ENCODE data around the gene COQ8B.

Gene COQ8B

GRCh38 chr19:40755791-40756190 is 39.1 kb upstream of the COQ8B start:
- Histone ChIP-seq H3K27me3 (no peaks in the 10 kb centered on the region), H3K36me3 (peaks cover 55 to 87% (median 82%) of the 10 kb centered on the region in 11 experiments), H3K4me2 (peak overlapping the region; percentile 54 to 94 (median 87)), H3K4me3 (0 out of 20 replicates have a peak overlapping the region, but pooled peaks of 2 of the 10 experiments have one; percentile 48 to 53), H3K4me1 (peaks cover 47 to 56% (median 51%) of the 10 kb centered on the region in 10 experiments), H3K9ac (peak overlapping the region in 7 of 11 experiments; percentile 3 to 56 (median 30); a peak in 8 of 22 replicates), H4K20me1 (peaks cover 63 to 92% (median 84%) of the 10 kb centered on the region in 11 experiments; a peak in 21 of 22 replicates), H3K9me3 (replicated peaks in 1 of 11) (no peaks in the 10 kb centered on the region), H3K27ac (peak overlapping the region in 3 of 11 experiments; percentile 28 to 58 (median 53); a peak in 3 of 22 replicates)
- TF ChIP-seq Cebpa-rat (IDR thresholded peaks at IDR 0.05): no peak

GRCh38 chr19:40755248-40755624 is 38.5 kb upstream of the COQ8B start:
- peaks cover 47 to 56% (median 51%) of the 10 kb centered on the region in 10 experiments for H3K4me1 ChIP-seq
- peak overlapping the region in 6 of 11 experiments; percentile 4 to 58 (median 44); a peak in 5 of 22 replicates for H3K27ac ChIP-seq
- peaks cover 49 to 82% (median 76%) of the 10 kb centered on the region in 11 experiments for H3K36me3 ChIP-seq
- peak overlapping the region in 5 of 10 experiments; percentile 30 to 53 (median 48); a peak in 6 of 20 replicates for H3K4me3 ChIP-seq
- H3K9me3 ChIP-seq (replicated peaks in 1 of 11): no peaks in the 10 kb centered on the region
- H3K27me3 ChIP-seq: no peaks in the 10 kb centered on the region
- no peak for TF ChIP-seq Cebpa-rat (IDR thresholded peaks at IDR 0.05)
- H3K9ac ChIP-seq: peak overlapping the region in 9 of 11 experiments; percentile 3 to 67 (median 46); a peak in 9 of 22 replicates
- peak overlapping the region; percentile 54 to 94 (median 87) for H3K4me2 ChIP-seq
- peaks cover 58 to 86% (median 79%) of the 10 kb centered on the region in 11 experiments; a peak in 21 of 22 replicates for H4K20me1 ChIP-seq

- Histone ChIP-seq H3K9ac (peak overlapping the region; percentile 41 to 67 (median 58)), H4K20me1 (peaks cover 53 to 81% (median 74%) of the 10 kb centered on the region in 11 experiments; a peak in 21 of 22 replicates), H3K4me2 (peak overlapping the region; percentile 54 to 94 (median 87)), H3K4me3 (peak overlapping the region in 9 of 10 experiments; percentile 14 to 87 (median 44); a peak in 15 of 20 replicates), H3K4me1 (peaks cover 51 to 60% (median 55%) of the 10 kb centered on the region in 10 experiments), H3K27ac (peak overlapping the region; percentile 3 to 58 (median 41); a peak in 16 of 22 replicates), H3K27me3 (no peaks in the 10 kb centered on the region), H3K9me3 (replicated peaks in 1 of 11) (no peaks in the 10 kb centered on the region), H3K36me3 (peaks cover 44 to 77% (median 71%) of the 10 kb centered on the region in 11 experiments)
- TF ChIP-seq Cebpa-rat (IDR thresholded peaks at IDR 0.05): peak in 1 of 11 experiments; percentile 44; a peak in 1 of 22 replicates
Observed at GRCh38 chr19:40754611-40755247, 38.0 kb upstream of the COQ8B start.

GRCh38 chr19:40752257-40752781 is 35.6 kb upstream of the COQ8B start:
- Histone ChIP-seq H3K27me3 (no peaks in the 10 kb centered on the region), H3K4me1 (peaks cover 66 to 82% (median 72%) of the 10 kb centered on the region in 10 experiments), H3K27ac (peak overlapping the region; percentile 90 to 98 (median 97)), H3K9me3 (replicated peaks in 1 of 11) (no peaks in the 10 kb centered on the region), H3K9ac (peak overlapping the region; percentile 89 to 98 (median 96)), H4K20me1 (peaks cover 34 to 57% (median 50%) of the 10 kb centered on the region in 11 experiments; a peak in 21 of 22 replicates), H3K4me2 (peak overlapping the region; percentile 76 to 94 (median 89)), H3K36me3 (peaks cover 22 to 53% (median 47%) of the 10 kb centered on the region in 11 experiments), H3K4me3 (peak overlapping the region; percentile 65 to 87 (median 80))
- TF ChIP-seq Cebpa-rat (IDR thresholded peaks at IDR 0.05): no peak

GRCh38 chr19:40750874-40751537 is 34.3 kb upstream of the COQ8B start, which contains the start of gene SNRPA:
TSS of gene SNRPA (plus strand) at chr19:40751203. CDS start at chr19:40751409, 206 bp downstream.
- no peaks in the 10 kb centered on the region for H3K27me3 ChIP-seq
- peak within 1 kb of the TSS; percentile 65 to 87 (median 80) for H3K4me3 ChIP-seq
- TF ChIP-seq Cebpa-rat (IDR thresholded peaks at IDR 0.05): no peak
- peak within 1 kb of the TSS; percentile 89 to 98 (median 96) for H3K9ac ChIP-seq
- peaks cover 9 to 39% (median 35%) of the 10 kb centered on the region in 11 experiments; a peak in 21 of 22 replicates for H3K36me3 ChIP-seq
- peaks cover 56 to 69% (median 62%) of the 10 kb centered on the region in 10 experiments for H3K4me1 ChIP-seq
- peak within 1 kb of the TSS; percentile 91 to 98 (median 94) for H3K4me2 ChIP-seq
- peaks cover 21 to 44% (median 36%) of the 10 kb centered on the region in 11 experiments; a peak in 21 of 22 replicates for H4K20me1 ChIP-seq
- no peaks in the 10 kb centered on the region for H3K9me3 ChIP-seq (replicated peaks in 1 of 11)
- H3K27ac ChIP-seq: peak within 1 kb of the TSS; percentile 90 to 98 (median 97)

- TF ChIP-seq Cebpa-rat (IDR thresholded peaks at IDR 0.05): no peak
- Histone ChIP-seq H3K4me2 (peak within 1 kb of the TSS; percentile 91 to 98 (median 94)), H3K9me3 (replicated peaks in 1 of 11) (no peaks in the 10 kb centered on the region), H3K27ac (peak within 1 kb of the TSS; percentile 90 to 98 (median 97)), H3K9ac (peak within 1 kb of the TSS; percentile 89 to 98 (median 96)), H4K20me1 (peaks cover 14 to 37% (median 29%) of the 10 kb centered on the region in 11 experiments; a peak in 21 of 22 replicates), H3K27me3 (no peaks in the 10 kb centered on the region), H3K4me1 (peaks cover 49 to 62% (median 56%) of the 10 kb centered on the region in 10 experiments), H3K36me3 (peaks cover 2 to 32% (median 27%) of the 10 kb centered on the region in 11 experiments; a peak in 20 of 22 replicates), H3K4me3 (peak within 1 kb of the TSS; percentile 65 to 87 (median 80))
Observed at GRCh38 chr19:40750058-40750873, 33.6 kb upstream of the COQ8B start, which contains the start of gene ACTMAP. TSS of gene ACTMAP (minus strand) at chr19:40750477. CDS start at chr19:40749803, 674 bp downstream.

- Histone ChIP-seq H3K27me3 (no peaks in the 10 kb centered on the region), H3K9me3 (replicated peaks in 1 of 11) (no peaks in the 10 kb centered on the region), H3K4me1 (peaks cover 23 to 41% (median 31%) of the 10 kb centered on the region in 10 experiments), H3K36me3 (peaks cover 0 to 13% (median 4%) of the 10 kb centered on the region in 11 experiments; a peak in 6 of 22 replicates), H3K4me3 (no peak overlapping the region), H3K9ac (no peak overlapping the region), H3K27ac (no peak overlapping the region; a peak in 1 of 22 replicates), H3K4me2 (peak overlapping the region in 3 of 11 experiments; percentile 93 to 96 (median 95); a peak in 2 of 22 replicates), H4K20me1 (peaks cover 0 to 9% (median 3%) of the 10 kb centered on the region in 11 experiments; a peak in 10 of 22 replicates)
- TF ChIP-seq Cebpa-rat (IDR thresholded peaks at IDR 0.05): no peak
Observed at GRCh38 chr19:40747536-40747935, 30.9 kb upstream of the COQ8B start.

Data from BLaER1 treated with 17β-estradiol and CSF1 and Interleukin-3, amounts not matched to agents 10 nM and 100 nM (cell line).